ENCODE measurements around the gene CCND2.
A peak's percentile ranks its signal among the peaks of the same experiment; 100 is the strongest.
"Not testable (repeated sequence)": the region's sequence is repeated elsewhere in the genome, so short reads cannot be mapped to it uniquely, and the experiment has no call there.

Gene CCND2

DNA sequence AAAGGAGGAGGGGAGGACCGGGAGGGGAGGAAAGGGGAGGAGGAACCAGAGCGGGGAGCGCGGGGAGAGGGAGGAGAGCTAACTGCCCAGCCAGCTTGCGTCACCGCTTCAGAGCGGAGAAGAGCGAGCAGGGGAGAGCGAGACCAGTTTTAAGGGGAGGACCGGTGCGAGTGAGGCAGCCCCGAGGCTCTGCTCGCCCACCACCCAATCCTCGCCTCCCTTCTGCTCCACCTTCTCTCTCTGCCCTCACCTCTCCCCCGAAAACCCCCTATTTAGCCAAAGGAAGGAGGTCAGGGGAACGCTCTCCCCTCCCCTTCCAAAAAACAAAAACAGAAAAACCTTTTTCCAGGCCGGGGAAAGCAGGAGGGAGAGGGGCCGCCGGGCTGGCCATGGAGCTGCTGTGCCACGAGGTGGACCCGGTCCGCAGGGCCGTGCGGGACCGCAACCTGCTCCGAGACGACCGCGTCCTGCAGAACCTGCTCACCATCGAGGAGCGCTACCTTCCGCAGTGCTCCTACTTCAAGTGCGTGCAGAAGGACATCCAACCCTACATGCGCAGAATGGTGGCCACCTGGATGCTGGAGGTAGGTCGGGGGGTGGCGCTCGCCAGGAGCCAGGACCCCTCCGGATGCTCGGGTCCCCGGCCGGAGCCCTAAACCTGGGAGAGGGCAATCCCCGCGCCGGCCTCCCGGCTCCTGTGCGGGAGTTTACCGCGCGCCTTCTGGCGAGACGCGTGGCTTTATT lies at the start of gene CCND2:
Gene CCND2, plus strand, starts transcription at position 111 of the 744 bp plus-strand sequence. Its CDS starts 279 bp downstream, at position 390.
- DNase-seq: peak; percentile 95

DNA sequence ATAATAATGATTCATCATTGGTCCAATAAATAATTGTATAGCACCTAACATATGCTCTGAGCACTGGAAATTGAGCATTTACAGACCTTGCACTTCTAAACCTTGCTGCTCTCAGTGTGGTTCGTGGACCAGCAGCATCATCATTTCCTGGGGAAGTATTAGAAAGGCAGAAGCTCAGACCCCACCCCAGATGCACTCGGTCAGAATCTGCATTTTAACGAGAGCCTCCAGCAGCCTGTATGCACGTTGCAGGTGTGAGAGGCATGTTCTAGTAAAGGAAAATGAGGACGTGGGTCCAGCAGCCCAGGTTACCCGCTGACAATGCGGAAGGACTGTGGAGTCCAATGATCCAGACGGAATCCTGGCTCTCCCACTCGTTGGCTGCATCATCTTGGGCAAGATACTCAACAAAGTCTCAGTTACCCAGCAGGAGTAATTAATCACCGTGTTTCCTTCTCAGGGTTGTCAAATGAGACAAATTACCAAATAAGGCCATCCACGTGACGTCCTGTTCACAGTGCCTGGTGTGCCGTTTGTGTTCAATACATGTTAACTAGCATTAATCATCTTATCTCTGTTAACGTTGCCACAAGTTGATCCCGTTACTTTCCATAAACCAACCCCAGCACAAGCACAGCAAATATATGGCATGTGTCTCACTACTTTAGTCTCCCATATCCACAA lies 49.2 kb upstream of the CCND2 start:
- DNase-seq: no peak

DNA sequence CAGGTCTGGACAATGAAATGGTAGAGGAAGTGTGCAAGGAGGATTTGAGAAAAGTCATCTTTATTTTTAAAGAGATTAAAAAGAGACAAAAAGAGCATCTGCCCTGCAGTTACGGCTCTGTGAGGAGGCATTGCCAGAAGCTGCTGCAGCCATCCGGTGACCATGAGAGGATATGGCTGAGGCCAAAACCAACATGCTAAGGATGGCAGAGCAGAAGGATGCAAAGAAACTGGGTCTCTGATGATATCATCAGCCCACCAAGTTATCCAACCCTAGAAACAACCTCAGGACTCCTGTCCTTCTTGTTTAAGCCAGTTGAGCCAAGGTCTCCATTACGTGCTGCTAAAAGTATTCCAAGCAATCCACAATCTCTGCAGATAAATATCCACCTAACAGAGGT lies 48.0 kb upstream of the CCND2 start:
- DNase-seq: no peak

DNA sequence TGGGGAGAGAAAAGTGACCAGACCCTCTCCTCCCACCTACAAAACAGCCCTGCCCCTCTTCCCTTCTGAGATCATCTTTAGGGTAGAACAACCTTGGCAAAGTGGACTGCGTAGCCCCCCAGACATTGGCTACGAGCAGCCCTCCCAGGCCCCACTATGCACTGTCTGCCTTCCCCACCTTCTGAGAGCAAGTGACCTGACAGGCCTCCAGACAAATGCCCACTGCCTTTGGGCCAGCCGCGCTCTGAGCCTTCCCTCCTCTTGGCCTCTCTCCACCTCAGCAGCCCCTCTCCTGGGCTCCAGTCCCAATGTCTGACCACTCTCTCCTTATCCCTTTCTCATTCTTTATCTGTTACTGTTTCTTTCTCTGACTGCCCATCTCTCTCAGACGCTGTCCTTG lies 46.5 kb upstream of the CCND2 start:
- no peak for DNase-seq

DNA sequence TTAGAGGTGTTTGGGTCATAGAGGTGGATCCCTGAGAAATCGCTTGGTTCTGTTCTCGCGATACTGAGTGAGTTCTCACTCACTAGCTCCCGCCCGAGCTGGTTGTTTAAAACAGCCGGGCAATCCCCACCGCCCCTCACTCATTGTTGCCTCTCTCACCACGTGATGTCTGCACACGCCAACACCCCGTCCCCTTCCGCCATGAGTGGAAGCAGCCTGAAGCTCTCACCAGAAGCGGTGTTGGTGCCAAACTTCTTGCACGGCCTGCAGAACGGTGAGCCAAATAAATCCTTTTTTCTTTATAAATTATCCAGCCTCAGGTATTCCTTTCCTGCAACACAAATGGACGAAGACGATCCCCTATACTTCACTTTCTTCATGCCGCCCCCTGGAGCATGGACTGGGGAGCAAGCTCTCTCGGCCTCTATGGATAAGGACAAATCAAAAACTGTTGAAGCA lies 45.4 kb upstream of the CCND2 start:
- DNase-seq: peak; percentile 78

DNA sequence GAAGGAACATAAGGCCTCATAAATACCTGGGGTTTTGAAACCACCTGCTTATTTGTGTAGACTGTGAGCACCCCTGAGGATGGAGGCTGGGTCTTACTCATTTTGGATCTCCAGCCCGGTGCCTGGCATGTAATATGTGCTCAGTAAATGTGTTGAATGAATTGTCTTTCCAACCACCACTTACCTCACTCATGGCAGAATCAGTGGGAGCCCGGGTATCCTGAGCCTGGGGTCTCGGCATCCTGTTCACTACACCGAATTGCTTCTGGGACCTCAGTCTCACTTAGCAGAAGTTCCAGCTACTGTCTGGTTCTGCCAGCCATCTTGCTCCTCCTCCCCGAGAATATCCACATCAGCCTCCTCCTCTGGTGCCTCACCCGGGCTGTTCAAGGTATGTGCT lies 43.0 kb upstream of the CCND2 start:
- DNase-seq: no peak

DNA sequence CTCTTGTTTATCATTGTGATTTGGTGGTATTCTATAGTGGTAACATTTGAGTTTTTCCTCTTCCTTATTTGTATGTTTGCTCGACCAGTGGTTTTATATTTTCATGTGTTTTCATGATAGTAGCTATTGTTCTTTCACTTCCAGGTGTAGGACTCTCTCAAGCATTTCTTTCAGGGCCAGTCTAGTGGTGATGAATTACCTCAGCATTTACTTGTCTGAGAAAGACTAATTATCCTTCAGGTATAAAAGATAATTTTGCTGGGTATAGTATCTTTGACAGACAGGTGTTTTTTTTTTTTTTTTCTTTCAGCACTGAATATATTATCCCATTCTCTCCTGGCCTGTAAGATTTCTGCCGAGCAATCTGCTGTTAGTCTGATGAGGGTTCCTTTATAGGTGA lies 35.0 kb upstream of the CCND2 start:
- no peak for DNase-seq

DNA sequence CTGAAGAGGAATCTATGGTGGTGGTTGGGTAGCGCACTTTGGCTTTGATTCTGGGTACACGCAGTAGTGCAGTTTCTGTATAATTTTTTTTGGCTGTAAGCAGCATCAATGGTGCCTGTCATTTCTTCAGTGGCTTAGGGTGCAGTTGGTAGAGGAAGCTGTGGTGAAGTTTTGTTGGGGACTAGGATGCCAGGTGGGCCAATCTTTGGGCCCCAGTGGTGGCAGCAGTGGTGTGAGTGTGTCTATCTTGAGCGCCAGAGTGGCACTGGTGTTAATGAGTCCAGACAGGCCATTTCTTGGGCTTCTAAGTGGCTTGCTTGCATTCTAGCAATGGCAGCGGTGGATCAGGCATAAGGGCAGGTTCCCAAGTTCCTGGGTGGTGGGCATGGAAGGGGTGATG lies 33.8 kb upstream of the CCND2 start:
- DNase-seq: no peak

DNA sequence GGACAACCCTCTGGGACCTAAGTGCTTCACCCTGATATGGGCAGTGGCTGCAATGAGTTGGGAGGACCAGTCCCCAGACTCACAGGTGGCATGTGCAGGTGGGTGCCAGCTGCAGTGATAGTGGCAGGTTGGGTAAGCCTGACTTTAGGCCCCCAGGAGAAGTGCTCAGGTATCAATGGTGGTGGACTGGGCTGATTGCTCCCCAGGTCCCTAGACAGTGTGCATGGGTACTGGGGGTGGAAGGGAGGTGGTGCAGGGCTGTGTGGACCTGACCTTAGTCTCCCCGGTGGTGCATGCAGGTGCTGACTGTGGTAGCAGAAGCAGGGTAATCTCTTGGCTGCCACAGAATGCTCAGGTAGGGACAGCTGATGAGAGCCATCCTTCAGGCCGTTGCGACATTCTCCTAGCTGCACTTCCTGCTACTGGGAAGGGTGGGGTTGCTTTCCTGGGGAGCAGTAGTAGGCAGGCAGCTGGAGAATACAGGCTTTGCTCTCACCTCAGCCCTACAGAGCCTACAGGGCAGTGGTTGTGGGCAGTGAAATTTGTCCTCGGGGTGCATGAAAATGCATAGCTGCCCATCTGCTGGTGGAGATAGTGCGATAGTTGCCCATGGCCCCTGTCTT lies 33.3 kb upstream of the CCND2 start:
- DNase-seq: no peak

DNA sequence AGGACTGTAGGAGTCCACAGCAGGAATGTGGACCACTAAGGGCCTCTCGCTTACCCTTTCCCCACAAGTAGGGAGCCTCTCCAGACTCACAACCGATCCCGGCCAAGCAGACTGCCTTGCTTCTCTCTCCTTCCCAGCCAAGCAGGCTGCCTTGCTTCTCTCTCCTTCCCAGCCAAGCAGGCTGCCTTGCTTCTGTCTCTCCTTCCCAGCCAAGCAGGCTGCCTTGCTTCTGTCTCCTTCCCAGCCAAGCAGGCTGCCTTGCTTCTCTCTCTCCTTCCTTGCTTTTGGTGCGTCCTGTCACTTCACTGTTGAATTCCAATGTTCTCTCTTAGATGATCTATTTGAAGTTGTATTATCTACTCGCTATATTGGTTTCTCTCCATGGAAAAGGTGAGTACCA lies 32.6 kb upstream of the CCND2 start:
- DNase-seq: no peak

DNA sequence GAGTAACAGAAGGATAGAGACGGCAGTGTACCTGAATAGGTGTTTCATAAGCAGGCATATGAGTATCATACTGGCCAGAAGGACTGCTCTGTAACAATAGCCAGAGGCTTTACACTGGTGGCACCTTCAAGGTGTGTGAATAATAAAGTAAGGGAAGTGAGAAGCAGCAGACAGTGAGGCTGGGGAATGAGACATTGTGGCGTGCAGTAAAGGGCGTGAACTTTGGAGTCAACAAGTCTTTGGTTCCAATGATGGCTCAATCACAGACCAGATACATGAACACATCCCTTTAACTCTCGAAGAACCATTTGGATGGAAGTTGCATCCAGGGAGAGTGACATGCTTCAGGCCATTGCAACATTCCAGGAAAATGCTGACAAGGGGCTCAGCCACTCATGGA lies 32.0 kb upstream of the CCND2 start:
- no peak for DNase-seq

DNA sequence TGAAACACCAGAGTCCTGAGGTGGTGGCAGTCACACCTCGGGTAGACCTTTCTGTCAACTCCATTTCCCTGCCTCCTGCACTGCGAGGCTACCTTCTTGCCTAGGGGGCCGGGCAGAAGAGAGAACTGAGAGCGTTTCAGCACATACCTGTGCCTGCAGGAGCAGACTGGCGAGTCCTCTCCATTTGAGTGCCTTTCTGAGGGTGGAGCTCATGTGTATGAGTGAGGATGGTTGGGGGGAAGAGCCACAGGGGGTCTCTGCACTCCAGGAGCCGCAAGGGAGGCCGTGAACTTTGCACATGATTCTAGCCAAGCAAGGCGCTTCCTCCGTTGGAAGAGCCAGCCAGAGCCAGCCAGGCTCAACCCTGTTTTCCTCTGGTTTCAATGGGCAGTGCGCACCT lies 31.0 kb upstream of the CCND2 start:
- no peak for DNase-seq

DNA sequence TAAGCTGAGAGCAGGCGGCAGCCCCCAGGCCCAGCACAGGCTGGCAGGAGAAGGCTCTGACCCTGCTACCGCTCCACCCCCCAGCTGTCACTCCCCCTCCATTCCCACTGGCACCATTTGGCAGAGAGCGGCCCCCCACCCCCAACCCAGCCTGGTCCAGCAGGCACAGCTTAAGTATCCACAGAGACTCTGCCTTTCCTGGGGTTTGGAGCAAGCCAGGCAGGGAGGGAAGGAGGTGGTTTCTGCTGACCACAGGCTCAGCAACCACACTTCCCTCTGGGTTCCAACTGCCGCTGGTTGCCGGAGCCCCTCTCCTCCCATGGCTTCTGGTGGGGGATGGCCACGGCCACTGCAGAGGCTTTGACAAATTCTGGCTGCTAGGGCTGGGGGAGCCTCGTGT lies 30.5 kb upstream of the CCND2 start:
- peak; percentile 23 for DNase-seq

DNA sequence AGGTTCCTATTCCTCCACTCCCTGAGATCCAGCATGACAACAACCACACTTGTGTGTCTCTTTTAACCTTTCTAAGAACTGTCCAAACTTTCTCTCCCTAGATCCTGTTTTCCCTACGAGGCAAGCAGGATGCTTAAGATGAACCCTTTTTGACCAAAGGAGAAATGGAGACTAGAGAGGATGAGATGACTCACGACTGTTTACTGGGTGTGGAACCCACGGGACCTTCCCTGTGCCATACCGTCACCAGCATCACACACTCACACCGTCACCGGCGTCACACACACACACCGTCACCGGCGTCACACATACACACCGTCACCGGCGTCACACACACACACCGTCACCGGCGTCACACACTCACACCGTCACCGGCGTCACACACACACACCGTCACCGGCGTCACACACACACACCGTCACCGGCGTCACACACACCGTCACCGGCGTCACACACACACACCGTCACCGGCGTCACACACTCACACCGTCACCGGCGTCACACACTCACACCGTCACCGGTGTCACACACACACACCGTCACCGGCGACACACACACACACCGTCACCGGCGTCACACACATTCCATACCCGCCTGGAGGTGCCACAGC lies 30.0 kb upstream of the CCND2 start:
- DNase-seq: not testable (repeated sequence)

DNA sequence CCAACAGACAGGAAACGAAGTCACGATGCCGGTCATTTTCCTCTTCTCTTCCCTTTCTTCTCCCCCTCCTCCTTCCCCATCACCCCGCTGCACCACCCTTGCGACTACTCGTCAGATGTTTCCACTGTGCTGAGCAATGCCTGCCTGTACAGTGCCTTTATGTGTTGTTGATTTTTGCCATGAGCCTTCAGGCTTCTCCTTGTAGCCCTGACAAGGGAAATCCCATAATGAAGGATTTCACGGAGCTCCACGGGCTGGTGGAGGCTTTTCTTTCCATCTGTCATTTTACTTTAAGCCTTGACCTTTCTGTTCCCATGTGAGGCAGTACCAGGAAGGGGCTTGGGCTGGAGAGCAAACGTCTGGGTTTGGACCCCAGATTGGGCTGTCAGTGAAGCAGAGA lies 28.7 kb upstream of the CCND2 start:
- no peak for DNase-seq

DNA sequence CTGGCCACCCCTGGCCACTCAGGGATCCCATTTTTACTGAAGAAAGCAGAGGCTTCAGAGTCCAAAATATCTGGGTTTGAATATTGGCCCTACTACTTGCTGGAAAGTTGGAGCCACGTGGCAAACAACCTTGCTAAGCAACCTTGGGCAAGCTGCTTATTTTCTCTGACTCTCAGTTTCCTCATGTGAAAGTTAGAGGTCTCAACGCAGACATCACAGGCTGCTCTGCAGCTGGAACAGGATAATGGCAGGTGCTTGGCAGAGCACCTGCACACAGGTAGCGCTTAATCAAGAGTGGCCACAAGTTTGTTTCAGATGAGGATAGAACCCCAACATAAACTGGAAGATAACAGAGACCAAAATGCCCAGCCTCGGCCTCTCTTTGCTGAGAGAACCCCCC lies 28.1 kb upstream of the CCND2 start:
- no peak for DNase-seq

DNA sequence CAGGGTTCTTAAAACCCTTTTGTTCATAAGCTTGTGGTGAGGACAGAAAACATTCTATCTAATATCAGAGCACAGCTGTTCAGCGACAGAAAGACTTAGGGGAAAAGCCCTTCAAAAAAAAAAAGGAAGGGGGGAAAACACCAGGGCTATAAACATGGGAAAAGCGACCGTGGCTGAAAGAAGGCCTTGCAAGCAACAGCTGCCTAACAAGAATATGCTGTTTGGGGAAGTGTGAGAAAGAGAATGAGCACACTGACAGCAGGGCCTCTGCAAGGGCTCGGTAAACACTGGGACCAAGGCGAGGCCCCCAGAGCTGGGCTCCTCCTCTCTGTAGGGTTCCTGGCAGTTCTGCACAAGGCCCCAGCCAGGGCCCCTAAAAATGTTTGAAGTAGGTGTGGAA lies 27.4 kb upstream of the CCND2 start:
- DNase-seq: no peak

DNA sequence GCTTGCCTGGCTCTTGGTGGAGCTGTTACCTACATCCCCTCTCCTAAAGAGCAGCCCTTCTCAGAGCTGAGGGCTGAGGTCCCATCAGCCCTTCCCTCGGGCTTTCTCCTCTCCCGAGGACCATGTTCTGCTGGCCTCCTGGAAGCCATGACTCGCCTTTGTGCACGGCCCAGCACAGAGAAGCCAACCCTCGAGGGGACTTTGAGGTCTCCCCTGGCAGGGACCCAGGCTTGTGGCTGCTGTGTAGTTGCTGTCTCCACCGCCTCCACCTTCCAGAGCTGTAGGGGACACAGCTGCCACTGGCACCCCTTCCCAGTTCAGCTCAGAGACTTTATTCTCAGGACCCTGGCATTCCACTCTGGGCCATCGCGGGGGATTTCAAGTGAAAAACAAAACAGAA lies 22.9 kb upstream of the CCND2 start:
- no peak for DNase-seq

DNA sequence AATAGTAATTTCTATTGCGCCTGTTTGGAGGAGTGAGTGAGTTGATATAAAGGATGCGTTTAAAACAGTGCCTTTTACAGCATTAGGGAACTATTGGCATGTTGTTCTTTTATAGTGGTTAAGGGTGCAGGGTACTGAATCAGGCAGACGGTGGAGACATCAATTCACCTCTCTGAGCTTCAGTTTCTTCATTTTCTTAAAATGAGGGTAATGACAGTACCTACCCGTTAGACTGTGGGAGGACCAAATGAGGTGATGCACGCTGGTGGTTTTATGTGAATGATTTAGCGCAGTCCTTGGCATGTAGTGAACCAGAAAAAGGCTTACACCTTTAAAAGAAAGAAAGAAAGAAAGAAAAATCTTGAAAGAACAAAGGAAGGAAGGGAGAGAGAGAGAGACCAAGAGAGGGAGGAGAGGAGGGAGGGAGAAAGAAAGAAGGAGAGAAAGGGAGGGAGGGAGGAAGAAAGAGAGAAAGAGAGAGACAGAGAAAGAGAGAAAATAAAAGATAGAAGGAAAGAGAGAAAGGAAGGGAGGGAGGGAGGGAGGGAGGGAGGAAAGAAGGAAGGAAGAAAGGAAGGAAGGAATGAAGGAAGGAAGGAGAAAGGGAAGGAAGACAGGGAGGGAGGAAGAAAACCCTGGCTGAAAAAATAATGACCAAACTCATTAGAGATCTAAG lies 22.2 kb upstream of the CCND2 start:
- DNase-seq: no peak

DNA sequence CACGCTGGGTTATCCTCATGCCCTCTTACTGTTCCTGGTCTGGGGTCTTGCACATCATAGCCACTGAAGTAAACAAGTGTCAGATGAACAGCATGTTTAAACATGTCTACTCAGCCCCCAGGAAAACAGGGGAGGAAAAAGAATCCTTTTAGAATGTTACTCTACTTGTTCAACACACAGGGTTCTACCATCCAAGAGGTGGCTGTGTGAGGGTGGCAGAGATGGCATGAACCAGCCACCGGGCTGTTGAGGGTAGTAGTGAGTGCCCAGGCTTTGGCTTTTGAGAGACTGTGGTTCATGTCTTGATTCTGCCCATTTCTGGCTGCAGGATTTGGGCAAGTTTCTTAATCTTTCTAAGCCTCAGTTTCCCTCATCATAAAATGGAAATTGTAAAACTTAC lies 21.6 kb upstream of the CCND2 start:
- DNase-seq: no peak

DNA sequence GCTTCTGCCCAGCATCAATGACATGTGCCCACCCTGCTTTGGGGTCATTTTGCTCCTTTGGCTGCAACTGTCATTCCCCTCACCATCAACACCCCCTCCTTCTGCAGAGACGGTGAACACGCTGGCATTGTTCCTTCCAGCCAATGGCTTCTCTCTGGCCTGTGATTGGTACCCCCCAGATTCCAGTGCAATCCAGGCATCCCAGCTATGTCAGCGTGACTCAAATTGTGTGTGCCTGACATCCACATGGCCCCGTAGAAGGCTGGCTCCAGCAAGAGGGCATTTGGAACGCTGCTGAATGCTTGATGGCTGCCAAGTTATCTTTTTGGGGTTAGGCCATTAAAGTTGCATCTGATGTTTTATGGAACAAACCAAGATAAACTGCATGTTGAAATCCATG lies 21.0 kb upstream of the CCND2 start:
- no peak for DNase-seq

DNA sequence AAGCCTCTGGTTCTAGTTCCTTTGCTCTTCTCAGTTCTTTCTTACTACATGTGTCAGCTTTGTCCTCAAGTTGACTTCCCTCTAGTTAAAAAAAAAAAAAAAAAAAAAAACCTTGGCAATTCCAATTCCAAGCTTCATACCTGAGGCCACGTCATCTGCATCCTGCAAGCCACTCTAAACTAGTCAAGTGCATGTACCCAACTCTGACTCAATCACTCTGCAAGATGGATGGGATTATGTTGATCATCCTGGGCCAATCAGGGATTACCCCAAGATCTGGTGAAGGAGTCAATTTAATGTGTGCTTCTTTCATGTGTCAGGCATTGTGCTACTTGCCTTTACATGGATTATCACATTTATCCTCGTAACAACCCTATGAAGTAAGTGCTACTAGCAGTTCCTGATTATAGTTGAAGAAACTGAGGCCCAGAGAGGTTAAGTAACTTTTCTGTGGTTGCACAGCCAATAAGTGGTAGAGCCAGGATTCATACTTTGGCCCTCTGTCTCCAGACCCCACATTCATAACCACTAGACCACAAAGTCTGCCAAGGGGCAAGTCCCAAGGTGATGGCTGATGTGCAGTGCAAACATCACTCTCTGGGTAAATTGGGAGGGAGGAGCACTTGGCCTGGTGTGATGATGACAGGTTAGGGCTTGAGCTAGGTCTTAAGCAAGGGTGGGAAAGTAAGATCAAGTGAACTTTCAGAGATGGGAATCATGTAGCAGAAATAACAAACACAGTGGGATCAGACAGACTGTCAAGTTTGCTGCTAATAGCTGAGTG lies 17.3 kb upstream of the CCND2 start:
- no peak for DNase-seq

All from OCI-M1 (cell line).